H4 (cell line): ENCODE data around the gene RTN4R. TPM values are rescaled to one million over a fixed set of nuclear protein-coding genes. Genes with fewer than 3 reads are reported as not detected.
A peak's percentile ranks its signal among the peaks of the same experiment; 100 is the strongest.
"Not testable (repeated sequence)": the region's sequence is repeated elsewhere in the genome, so short reads cannot be mapped to it uniquely, and the experiment has no call there.

ENCODE experiments used
- DNase-seq: peaks from one replicate; pipeline ENCODE4 v3.0.0-alpha.2; 2015; ENCODE audit warnings: low spot score
- total RNA-seq: library from RNA; depleted of rRNA; stranded (reverse); fragments of >200 nt; shearing (Covaris generic); gene quantifications from 2 replicates; pipeline ENCODE4 v1.2.3, GENCODE V29; 2014

RTN4R gene
- total RNA-seq, 1 experiment from 2014 or later: 3.2 TPM

GRCh38 chr22:20286784-20287423 is 18.8 kb upstream of the RTN4R start:
- not testable (repeated sequence) for DNase-seq

- DNase-seq: not testable (repeated sequence)
These were observed 18.2 kb upstream of the RTN4R start for GRCh38 chr22:20286312-20286660.

- DNase-seq: peak; percentile 19
These were observed 17.6 kb upstream of the RTN4R start for GRCh38 chr22:20285473-20286311.

GRCh38 chr22:20284471-20285086 is 16.5 kb upstream of the RTN4R start:
- no peak for DNase-seq

GRCh38 chr22:20283674-20284066 is 15.6 kb upstream of the RTN4R start:
- DNase-seq: no peak

GRCh38 chr22:20282901-20283673 is 15.0 kb upstream of the RTN4R start:
- DNase-seq: no peak

GRCh38 chr22:20281891-20282290 is 13.8 kb upstream of the RTN4R start:
- no peak for DNase-seq

- not testable (repeated sequence) for DNase-seq
These were observed 13.4 kb upstream of the RTN4R start for GRCh38 chr22:20281473-20281872.

GRCh38 chr22:20280866-20281265 is 12.7 kb upstream of the RTN4R start:
- DNase-seq: no peak

- DNase-seq: not testable (repeated sequence)
These were observed 12.0 kb upstream of the RTN4R start for GRCh38 chr22:20280163-20280562.

- DNase-seq: no peak
These were observed 11.6 kb upstream of the RTN4R start for GRCh38 chr22:20279662-20280134.

- DNase-seq: not testable (repeated sequence)
These were observed 10.8 kb upstream of the RTN4R start for GRCh38 chr22:20278726-20279490.

- not testable (repeated sequence) for DNase-seq
These were observed 10.0 kb upstream of the RTN4R start for GRCh38 chr22:20277936-20278635.

- no peak for DNase-seq
These were observed 8.3 kb upstream of the RTN4R start for GRCh38 chr22:20276468-20276867.

- DNase-seq: no peak
These were observed 7.7 kb upstream of the RTN4R start for GRCh38 chr22:20275836-20276235.

GRCh38 chr22:20275325-20275724 is 7.2 kb upstream of the RTN4R start:
- not testable (repeated sequence) for DNase-seq

GRCh38 chr22:20274374-20274773 is 6.3 kb upstream of the RTN4R start:
- not testable (repeated sequence) for DNase-seq

- no peak for DNase-seq
These were observed 5.7 kb upstream of the RTN4R start for GRCh38 chr22:20273758-20274181.

- DNase-seq: no peak
These were observed 4.6 kb upstream of the RTN4R start for GRCh38 chr22:20272700-20273099.

GRCh38 chr22:20272174-20272573 is 4.1 kb upstream of the RTN4R start:
- no peak for DNase-seq
